PC-9 (cell line): ENCODE data around the gene NR1H2.

Experiments used
- CTCF ChIP-seq: fragments of 200-600 bp; sonication (generic); conservative IDR thresholded peaks from 2 replicates; pipeline ENCODE4 v1.6.1; 2017; ENCODE audit warnings: mixed run types, antibody characterized with exemption, mild to moderate bottlenecking, moderate library complexity
- EZH2 ChIP-seq: fragments of 200-600 bp; sonication (generic); IDR thresholded peaks from 2 replicates; pipeline ENCODE4 v1.8.0; 2017; ENCODE audit warnings: antibody characterized with exemption, low read depth

- TF ChIP-seq CTCF (no peak), EZH2 (no peak)
Measured at GRCh38 chr19:50362030-50362412, 14.2 kb upstream of the NR1H2 start.
